SW 1271 (cell line): ENCODE data around the gene PLK2.

Experiments used
- DNase-seq, 2 experiments: peaks; one replicate each; lab custom pipeline; 2025; lab: John Stamatoyannopoulos, UW

Gene PLK2

GRCh38 chr5:58460002-58460731 is at the start of gene PLK2:
Gene PLK2, minus strand, starts transcription at chr5:58460086. Its CDS starts 127 bp downstream, at chr5:58459959.
- DNase-seq = peak; percentile 82 to 89

GRCh38 chr5:58507715-58508114 is 47.8 kb upstream of the PLK2 start:
- no peak for DNase-seq

- DNase-seq = no peak
These were observed 46.2 kb upstream of the PLK2 start for GRCh38 chr5:58505971-58506640.

GRCh38 chr5:58505502-58505901 is 45.6 kb upstream of the PLK2 start:
- no peak for DNase-seq

GRCh38 chr5:58504766-58505165 is 44.9 kb upstream of the PLK2 start:
- no peak for DNase-seq

- DNase-seq = no peak
These were observed 43.6 kb upstream of the PLK2 start for GRCh38 chr5:58503390-58504046.

- no peak for DNase-seq
These were observed 42.0 kb upstream of the PLK2 start for GRCh38 chr5:58501778-58502417.

- no peak for DNase-seq
These were observed 40.1 kb upstream of the PLK2 start for GRCh38 chr5:58499941-58500340.

- DNase-seq = no peak
These were observed 39.3 kb upstream of the PLK2 start for GRCh38 chr5:58499231-58499630.

- DNase-seq = peak in 1 of 2 experiments; percentile 43
These were observed 38.6 kb upstream of the PLK2 start for GRCh38 chr5:58498340-58498942.

- no peak for DNase-seq
These were observed 38.0 kb upstream of the PLK2 start for GRCh38 chr5:58497921-58498320.

- no peak for DNase-seq
These were observed 37.5 kb upstream of the PLK2 start for GRCh38 chr5:58497386-58497785.

- DNase-seq = no peak
These were observed 36.6 kb upstream of the PLK2 start for GRCh38 chr5:58496488-58496887.

GRCh38 chr5:58493141-58493540 is 33.3 kb upstream of the PLK2 start:
- DNase-seq = no peak

GRCh38 chr5:58491216-58491892 is 31.5 kb upstream of the PLK2 start, which contains the start of gene GAPT:
Gene GAPT, plus strand, starts transcription at chr5:58491435. Its CDS starts 3,102 bp downstream, at chr5:58494537.
- DNase-seq = no peak

- DNase-seq = no peak
These were observed 30.6 kb upstream of the PLK2 start for GRCh38 chr5:58490402-58491050.

- no peak for DNase-seq
These were observed 26.4 kb upstream of the PLK2 start for GRCh38 chr5:58486290-58486689.

- no peak for DNase-seq
These were observed 24.6 kb upstream of the PLK2 start for GRCh38 chr5:58484505-58484904.

- DNase-seq = no peak
These were observed 22.6 kb upstream of the PLK2 start for GRCh38 chr5:58482536-58482935.

- no peak for DNase-seq
These were observed 21.9 kb upstream of the PLK2 start for GRCh38 chr5:58481828-58482227.
